NCI-H1105 (cell line): ENCODE results near the gene PUM1.

ENCODE experiments used
- DNase-seq: peaks from one replicate; lab custom pipeline; 2025; lab: John Stamatoyannopoulos, UW

The PUM1 gene

GRCh38 chr1:30906631-30907441 is 158.7 kb downstream of the PUM1 start:
- no peak for DNase-seq

GRCh38 chr1:30905916-30906620 is 159.4 kb downstream of the PUM1 start:
- no peak for DNase-seq

DNA sequence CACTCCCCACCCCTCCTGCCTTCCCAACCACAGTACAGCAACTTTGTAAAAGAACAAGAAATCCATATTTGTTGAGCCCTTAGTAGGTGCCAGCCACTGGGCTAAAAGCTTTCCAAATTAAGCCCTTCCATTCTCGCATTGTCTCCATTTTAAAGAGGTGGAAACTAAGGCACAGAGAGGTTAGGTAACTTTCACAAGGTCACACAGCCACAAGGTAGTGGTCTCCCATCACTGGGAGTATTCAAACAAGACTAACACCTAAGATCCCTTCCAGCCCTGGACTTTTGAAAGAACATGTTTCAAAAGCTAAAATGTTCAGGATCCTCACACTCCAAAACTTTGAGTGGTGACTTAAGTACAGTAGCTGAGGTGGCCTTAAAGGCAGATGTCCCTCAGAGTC is 160.1 kb downstream of the PUM1 start:
- no peak for DNase-seq

DNA sequence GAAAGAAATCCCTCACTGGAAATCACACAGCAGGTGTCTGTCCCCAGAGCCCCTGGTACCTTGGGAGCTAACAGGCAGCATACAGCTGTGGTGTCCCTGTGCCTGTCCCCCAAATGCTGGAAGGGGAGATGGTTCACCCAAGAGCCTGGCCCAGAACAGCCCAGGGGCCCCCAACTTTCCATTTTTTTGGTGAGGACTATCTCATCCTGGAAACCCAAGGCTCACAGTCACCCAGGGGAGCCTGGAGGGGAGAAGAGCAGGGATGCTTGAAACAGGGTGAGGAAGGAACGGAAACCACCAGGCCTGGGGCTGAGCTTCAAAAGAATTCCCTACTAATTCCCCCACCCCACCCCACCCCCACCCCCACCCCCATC is 160.6 kb downstream of the PUM1 start:
- no peak for DNase-seq

DNA sequence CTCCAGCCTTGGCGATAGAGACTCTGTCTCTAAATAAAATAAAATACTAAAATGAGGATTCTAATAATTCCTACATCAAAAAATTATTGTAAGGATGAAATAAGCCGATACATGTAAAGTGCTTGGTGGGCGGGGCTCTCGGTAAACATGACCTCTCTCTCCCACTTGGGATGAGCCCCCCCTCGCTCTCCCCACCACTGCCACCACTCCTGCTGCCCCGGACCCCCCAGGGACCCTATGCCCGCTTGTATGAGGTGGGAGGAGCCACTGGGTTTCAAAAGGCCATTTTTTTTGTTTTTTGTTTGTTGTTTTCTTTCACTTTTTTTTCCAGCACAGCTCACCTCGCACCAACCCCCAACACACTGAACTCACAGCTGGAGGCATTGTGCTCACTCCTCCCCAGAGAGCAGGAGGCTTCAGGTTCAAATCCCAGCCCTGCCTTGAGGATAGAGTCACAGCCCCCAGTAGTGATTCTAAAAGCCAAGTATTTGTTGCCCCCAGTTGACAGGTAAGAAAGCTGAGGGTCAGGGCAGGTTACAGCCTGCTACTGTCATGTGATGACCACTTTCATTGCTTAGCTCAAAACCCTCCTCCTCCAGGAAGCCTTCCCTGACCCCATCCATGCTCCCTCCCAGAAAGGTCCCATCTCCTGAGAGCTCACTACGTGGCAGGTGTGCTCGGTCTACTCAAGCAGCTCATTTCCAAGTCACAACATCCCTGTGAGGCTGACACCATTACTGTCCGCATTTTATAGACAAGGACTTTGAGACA is 161.1 kb downstream of the PUM1 start:
- DNase-seq: no peak

GRCh38 chr1:30903343-30904034 is 162.0 kb downstream of the PUM1 start:
- DNase-seq: no peak

DNA sequence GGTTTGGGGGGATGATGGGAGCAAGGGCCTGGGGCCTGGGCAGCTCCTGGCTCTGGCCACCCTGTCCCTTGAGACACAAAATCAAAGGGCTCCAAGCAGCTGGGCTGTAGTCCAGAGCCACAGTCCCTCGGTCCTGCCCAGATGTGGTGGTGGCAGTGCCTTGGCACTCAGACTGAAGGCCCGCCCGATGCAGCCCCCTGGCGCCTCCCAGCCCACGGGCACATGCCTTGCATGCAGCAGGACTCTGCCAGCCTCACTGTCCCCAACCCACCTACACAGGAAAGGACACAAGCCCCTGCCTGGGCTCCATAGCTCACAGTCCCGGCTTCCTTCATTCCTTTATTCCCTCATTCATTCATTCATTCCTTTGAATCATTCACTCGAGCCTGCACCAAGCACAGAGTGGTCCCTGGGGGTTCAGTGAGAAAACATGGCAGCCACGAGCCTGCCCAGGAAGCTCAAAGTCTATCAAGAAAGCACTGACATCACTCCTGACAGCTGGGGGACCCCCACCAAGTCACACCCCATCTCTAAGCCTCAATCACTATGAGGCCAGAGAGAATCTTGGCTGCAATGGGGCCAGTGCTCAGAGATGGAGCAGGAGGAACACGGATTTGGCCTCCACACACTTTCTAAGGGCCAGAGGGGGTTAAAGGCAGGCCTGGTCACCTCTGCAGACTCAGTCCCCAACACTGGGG is 162.8 kb downstream of the PUM1 start:
- DNase-seq: no peak

DNA sequence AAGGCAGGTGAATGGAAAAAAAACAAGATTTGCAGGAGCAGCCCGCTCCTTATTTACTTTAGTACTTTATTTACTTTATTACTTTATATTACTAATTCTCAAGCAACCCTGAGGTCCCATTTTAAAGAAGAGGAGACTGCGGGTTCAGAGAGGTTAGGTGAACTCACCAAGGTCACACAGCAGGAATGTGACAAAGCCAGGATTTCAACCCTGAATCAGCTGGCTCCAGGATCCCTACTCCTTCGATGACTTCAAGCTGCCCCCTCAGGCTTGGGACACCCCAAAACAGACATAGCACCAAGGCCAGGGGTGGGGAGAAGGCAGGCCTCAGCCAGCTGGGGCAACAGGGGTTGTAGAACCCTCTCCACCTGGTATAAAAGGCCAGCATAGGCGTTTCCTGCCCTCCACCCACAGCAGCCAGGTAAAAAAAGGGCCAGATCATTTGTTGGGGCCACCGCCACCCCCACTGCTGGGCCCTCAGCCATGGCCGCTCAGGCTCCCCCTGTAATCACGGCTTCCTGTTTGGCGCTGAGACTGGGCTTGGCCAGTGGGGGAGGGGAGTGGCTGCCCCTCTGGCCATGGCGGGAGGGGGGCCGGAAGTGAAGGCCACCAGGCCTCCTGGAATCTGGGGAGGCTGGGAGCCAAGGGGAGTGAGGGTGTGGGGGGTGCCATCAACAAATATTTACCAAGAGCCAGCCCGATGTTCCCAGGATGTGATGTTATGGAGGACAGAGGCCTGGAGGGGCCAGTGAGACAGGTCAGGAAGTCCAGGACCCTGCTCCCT is 163.5 kb downstream of the PUM1 start:
- no peak for DNase-seq

GRCh38 chr1:30900931-30901560 is 164.5 kb downstream of the PUM1 start:
- no peak for DNase-seq

DNA sequence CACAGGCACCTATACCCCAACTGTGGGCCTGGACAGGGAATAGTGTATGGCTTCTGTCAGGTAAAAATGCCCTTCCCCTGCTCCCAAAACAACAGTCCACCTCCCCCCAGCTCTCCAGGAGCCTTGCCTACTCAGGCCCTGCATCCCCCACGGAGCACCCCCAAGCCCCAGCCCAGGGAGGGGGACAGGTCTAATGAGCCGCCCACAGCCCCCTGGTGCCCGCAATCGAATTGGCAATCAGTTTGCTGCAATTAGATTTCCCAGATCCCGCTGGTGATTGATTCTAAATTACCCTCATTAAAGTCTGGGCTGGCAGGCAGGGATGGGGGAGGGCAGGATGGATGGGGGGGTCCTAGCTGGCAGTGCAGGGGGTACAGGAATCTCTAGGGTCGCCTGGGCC is 165.0 kb downstream of the PUM1 start:
- DNase-seq: no peak

DNA sequence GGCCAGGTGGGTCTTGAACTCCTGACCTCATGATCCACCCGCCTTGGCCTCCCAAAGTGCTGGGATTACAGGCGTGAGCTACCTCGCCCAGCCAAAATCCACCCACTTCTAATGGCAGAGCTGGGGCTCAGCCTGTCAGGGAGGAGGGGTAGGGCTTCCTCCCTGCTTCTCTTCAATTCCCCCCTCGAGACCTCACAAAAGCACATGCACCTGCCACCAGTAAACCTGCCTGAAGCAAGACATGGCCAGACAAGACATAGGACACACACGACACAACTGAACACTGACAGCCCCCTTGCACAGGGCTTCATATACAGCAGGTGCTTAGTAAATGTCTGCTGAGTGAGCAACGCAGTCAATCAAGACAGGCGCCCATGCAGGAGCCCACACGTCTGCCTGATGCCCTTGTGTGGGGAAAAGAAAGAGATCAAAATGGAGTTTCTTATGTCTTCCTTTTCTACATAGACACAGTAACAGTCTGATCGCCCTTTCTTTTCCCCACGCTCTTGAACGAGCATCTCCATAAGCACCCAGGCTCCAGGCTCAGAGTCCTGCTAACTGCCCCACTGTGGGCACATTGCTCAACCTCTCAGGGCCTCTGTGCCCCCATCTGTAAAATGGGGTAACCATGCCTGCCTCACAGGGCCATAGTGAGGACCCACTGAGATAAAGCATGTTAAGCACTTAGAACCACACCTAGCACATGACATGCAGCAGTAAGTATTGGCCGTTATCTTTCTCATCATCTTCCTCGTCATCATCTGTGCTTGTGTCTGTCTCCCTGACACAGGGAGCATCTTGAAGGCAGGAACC is 165.7 kb downstream of the PUM1 start:
- DNase-seq: no peak

DNA sequence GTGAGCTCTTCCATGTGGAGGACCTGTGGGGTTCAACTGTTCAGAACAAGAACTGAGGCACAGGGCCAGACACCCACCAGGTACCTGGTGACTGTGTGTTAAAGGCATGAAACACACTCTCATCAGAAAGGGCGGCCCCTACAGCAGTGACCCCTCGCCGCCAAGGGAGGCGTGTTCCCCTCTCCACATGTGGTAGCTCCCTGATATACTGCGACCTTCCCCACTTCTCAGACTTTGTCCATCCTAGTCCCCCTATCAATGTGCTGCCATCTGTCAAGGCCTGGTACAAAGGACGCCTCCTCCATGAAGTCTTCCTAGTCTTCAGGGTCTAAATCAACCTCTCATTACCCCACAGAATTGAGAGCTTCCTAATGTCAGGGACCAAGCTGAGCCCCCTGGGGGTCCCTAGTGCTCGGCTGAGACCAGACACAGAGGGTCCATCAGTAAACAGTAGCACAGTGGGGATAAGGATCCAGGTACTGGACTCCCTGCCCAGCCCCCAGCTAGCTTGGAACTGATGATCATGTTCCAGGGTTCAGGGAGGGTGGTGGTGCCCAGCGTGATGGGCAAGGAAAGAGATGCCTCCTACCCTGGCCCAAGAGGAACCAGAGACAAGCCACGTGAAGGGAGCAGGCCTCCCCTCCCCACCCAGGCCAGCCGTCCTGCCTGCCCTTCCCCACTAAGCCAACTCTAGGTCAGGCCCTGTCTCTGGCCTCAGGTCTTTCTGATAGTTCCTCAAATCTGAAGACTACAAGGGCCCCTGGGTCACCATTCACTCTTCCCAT is 167.3 kb downstream of the PUM1 start:
- DNase-seq: no peak

DNA sequence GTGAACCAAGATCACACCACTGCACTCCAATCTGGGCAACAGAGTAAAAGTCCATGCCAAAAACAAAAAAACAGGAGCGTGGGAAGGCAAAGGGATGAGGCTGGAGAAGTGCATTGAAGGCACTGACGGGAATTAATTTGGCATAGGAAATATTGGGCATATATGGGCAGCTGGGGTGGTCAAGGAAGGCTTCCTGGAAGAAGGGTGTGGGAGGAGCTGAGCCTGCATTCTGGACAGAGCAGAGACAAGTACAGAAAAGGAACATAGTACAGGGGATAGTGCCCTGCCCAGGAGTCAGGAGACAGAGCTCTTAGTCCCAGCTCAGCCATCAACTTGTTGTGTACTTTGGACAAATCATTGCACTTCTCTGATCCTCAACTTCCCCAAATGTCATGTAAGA is 168.6 kb downstream of the PUM1 start:
- no peak for DNase-seq

GRCh38 chr1:30895944-30896660 is 169.4 kb downstream of the PUM1 start:
- DNase-seq: no peak

- no peak for DNase-seq
These were observed 170.1 kb downstream of the PUM1 start for GRCh38 chr1:30895382-30895943.

- DNase-seq: no peak
These were observed 171.0 kb downstream of the PUM1 start for GRCh38 chr1:30894508-30894973.

DNA sequence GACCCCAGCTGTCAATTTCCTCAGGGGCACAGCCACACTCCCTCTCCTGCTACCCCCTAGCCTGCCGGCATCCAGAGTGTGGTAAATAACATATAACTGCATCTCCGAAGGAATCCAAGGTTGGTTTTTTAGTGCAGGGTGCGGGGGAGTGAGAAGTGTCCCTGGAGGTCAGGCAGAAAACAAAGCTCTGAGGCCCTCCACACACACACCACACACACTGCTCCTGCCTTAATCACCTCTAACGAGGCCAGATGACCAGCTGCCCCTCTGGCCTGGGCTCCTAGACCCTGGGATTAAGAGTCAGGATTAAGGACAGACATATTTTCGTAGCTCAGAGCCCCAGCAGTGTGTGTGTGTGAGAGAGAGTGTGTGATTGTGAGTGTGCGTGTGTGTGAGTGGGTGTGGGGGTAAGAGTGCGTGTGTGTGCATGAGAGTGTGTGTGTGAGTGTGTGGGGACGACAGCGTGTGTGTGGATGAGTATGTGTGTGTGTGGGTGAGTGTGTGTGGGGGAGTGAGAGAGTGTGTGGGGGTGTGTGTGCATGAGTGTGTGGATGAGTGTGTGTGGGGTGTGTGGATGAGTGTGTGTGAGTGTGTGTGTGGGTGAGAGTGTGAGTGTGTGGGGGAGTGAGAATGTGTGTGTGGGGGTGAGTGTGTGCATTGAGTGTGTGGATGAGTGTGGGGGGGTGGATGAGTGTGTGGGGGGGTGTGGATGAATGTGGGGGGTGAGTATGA is 171.6 kb downstream of the PUM1 start:
- no peak for DNase-seq
